Neutrophil (primary cell): Measurements from ENCODE around the gene GNG10.

Experiments
- H3K27ac ChIP-seq: fragments of 200-600 bp; sonication (generic); 2 replicates; pipeline ENCODE4 v1.5.1; 2016; ENCODE audit warnings: mild to moderate bottlenecking, moderate library complexity
- H3K27me3 ChIP-seq: fragments of 200-600 bp; sonication (generic); 2 replicates; pipeline ENCODE4 v1.6.0; 2016; ENCODE audit warnings: mild to moderate bottlenecking
- H3K36me3 ChIP-seq: fragments of 200-600 bp; sonication (generic); 2 replicates; pipeline ENCODE4 v1.5.1; 2017
- H3K4me1 ChIP-seq, 2 experiments: fragments of 200-600 bp in 1 of 2; sonication (generic) in 1 of 2; 1 replicate in 1 of 2; 2 replicates in 1 of 2; pipeline versions ENCODE4 v1.5.1 to v1.6.1; 2013 to 2016; ENCODE audit warnings: low read depth in 1 of 2, low read length in 1 of 2, mild to moderate bottlenecking in 1 of 2, moderate library complexity in 1 of 2; ENCODE audit not compliant: control insufficient read depth in 1 of 2, insufficient read depth in 1 of 2
- H3K4me3 ChIP-seq, 2 experiments: fragments of 200-600 bp in 1 of 2; sonication (generic) in 1 of 2; 1 replicate in 1 of 2; 2 replicates in 1 of 2; pipeline ENCODE4 v1.5.1; 2013 to 2016; ENCODE audit warnings: low read depth in 1 of 2, low read length in 1 of 2, mild to moderate bottlenecking in 1 of 2, moderate library complexity in 1 of 2
- H3K9me3 ChIP-seq: fragments of 200-600 bp; sonication (generic); 2 replicates; pipeline ENCODE4 v1.5.1; 2016
- CTCF ChIP-seq: fragments of 200-600 bp; sonication (generic); IDR thresholded peaks from 2 replicates; pipeline ENCODE4 v1.5.1; 2016; ENCODE audit warnings: antibody characterized with exemption

Gene GNG10

DNA sequence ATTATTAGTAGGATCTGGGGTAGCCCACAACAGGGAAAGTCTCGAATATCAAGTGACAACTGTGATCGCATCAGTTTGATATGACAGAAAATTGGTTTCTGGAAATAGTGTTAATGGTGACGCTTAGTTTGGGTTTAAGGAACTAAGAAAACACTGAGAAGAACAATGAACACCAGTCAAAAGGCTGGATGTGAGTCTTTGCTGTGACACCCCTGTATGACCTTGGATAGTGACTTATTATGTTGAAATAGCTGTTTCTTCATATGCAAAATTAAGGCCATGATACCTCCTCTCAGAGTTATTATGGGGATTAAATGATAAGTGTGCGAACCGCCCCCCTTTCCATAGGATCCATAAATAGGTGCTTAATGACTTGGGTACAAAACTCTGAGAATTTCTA lies 29.3 kb upstream of the GNG10 start:
- Histone ChIP-seq H3K27me3 (no peaks in the 10 kb centered on the region), H3K27ac (peak overlapping the region; percentile 89), H3K9me3 (no peaks in the 10 kb centered on the region), H3K4me1 (peaks cover 27 to 33% of the 10 kb centered on the region in 2 experiments), H3K36me3 (no peaks in the 10 kb centered on the region), H3K4me3 (peak overlapping the region; percentile 64 to 80)
- no peak for TF ChIP-seq CTCF

GRCh38 chr9:111632695-111633388 lies 28.6 kb upstream of the GNG10 start:
- Histone ChIP-seq H3K36me3 (no peaks in the 10 kb centered on the region), H3K4me1 (peaks cover 27 to 33% of the 10 kb centered on the region in 2 experiments), H3K4me3 (no peak overlapping the region), H3K27me3 (no peaks in the 10 kb centered on the region), H3K9me3 (no peaks in the 10 kb centered on the region), H3K27ac (no peak overlapping the region)
- no peak for TF ChIP-seq CTCF

DNA sequence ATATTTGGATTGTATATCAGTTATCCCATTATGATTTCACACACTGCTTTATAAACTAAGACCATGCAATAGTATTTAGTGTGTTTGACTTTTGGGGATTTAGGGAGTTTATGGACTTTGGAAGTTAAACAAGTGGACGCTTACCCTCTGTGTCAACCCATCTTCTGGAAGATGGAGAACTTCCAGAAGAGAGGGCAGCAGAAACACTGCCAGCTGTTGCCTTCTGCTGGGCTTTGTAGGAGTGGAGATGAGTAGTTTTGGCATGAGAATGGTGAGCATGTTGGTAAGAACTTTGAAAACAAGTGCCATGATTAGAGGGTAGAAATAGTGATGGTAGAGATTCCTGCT lies 28.0 kb upstream of the GNG10 start:
- peaks cover 27 to 33% of the 10 kb centered on the region in 2 experiments for H3K4me1 ChIP-seq
- H3K27ac ChIP-seq = no peak overlapping the region
- no peaks in the 10 kb centered on the region for H3K27me3 ChIP-seq
- no peak for TF ChIP-seq CTCF
- H3K36me3 ChIP-seq = no peaks in the 10 kb centered on the region
- no peaks in the 10 kb centered on the region for H3K9me3 ChIP-seq
- no peak overlapping the region for H3K4me3 ChIP-seq

DNA sequence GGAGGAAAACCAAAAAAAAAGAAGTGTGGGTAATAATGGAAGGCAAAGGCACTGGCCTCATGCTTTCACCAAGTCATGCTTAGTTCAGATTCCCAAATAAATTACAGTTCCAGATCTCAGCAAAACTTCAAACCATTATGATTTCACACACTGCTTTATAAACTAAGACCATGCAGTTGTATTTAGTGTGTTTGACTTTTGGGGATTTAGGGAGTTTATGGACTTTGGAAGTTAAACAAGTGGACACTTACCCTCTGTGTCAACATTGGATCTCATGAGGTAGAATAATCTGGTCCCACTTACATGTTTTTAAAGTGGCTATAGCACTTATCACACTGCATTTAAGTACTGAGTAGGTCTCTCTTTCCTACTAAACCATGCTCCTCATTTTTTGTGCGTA lies 26.5 kb upstream of the GNG10 start:
- no peak overlapping the region for H3K4me3 ChIP-seq
- H3K27me3 ChIP-seq = no peaks in the 10 kb centered on the region
- no peaks in the 10 kb centered on the region for H3K9me3 ChIP-seq
- peaks cover 27 to 33% of the 10 kb centered on the region in 2 experiments for H3K4me1 ChIP-seq
- no peak for TF ChIP-seq CTCF
- H3K36me3 ChIP-seq = no peaks in the 10 kb centered on the region
- no peak overlapping the region for H3K27ac ChIP-seq

GRCh38 chr9:111637421-111637950 lies 23.9 kb upstream of the GNG10 start:
- Histone ChIP-seq H3K27ac (no peak overlapping the region), H3K36me3 (no peaks in the 10 kb centered on the region), H3K9me3 (no peaks in the 10 kb centered on the region), H3K27me3 (no peaks in the 10 kb centered on the region), H3K4me3 (no peak overlapping the region), H3K4me1 (peaks cover 8 to 14% of the 10 kb centered on the region in 2 experiments)
- no peak for TF ChIP-seq CTCF
